Activated CD4-positive, alpha-beta T cell treated with anti-CD3 and anti-CD28 coated beads for 24 hours (primary cell): ENCODE results near the gene STRIT1.

ENCODE experiments used
- DNase-seq, 2 donors: peaks; one replicate each; pipeline ENCODE4 v3.0.0-alpha.2; 2020; ENCODE audit warnings: low read depth in 2 of 2

STRIT1 gene

GRCh38 chr3:155293516-155293915 lies at the start of gene STRIT1:
TSS of gene STRIT1 (minus strand) at chr3:155293683.
- DNase-seq: no peak

- DNase-seq: no peak
Observed at GRCh38 chr3:155342344-155342743, 48.9 kb upstream of the STRIT1 start.

GRCh38 chr3:155339052-155339451 lies 45.6 kb upstream of the STRIT1 start:
- DNase-seq: no peak

- no peak for DNase-seq
Observed at GRCh38 chr3:155335724-155336354, 42.4 kb upstream of the STRIT1 start.

GRCh38 chr3:155334914-155335723 lies 41.6 kb upstream of the STRIT1 start:
- DNase-seq: no peak

- no peak for DNase-seq
Observed at GRCh38 chr3:155334215-155334913, 40.9 kb upstream of the STRIT1 start.

GRCh38 chr3:155332716-155333115 lies 39.2 kb upstream of the STRIT1 start:
- no peak for DNase-seq

GRCh38 chr3:155331078-155331477 lies 37.6 kb upstream of the STRIT1 start:
- DNase-seq: no peak

- no peak for DNase-seq
Observed at GRCh38 chr3:155330370-155330769, 36.9 kb upstream of the STRIT1 start.

GRCh38 chr3:155329513-155330048 lies 36.1 kb upstream of the STRIT1 start:
- no peak for DNase-seq

GRCh38 chr3:155327871-155328270 lies 34.4 kb upstream of the STRIT1 start:
- no peak for DNase-seq

GRCh38 chr3:155327430-155327829 lies 33.9 kb upstream of the STRIT1 start:
- no peak for DNase-seq

GRCh38 chr3:155326901-155327300 lies 33.4 kb upstream of the STRIT1 start:
- no peak for DNase-seq

- no peak for DNase-seq
Observed at GRCh38 chr3:155326244-155326643, 32.8 kb upstream of the STRIT1 start.

- no peak for DNase-seq
Observed at GRCh38 chr3:155325263-155325835, 31.9 kb upstream of the STRIT1 start.

- no peak for DNase-seq
Observed at GRCh38 chr3:155323063-155323666, 29.7 kb upstream of the STRIT1 start.

- no peak for DNase-seq
Observed at GRCh38 chr3:155321418-155321817, 27.9 kb upstream of the STRIT1 start.

GRCh38 chr3:155320934-155321333 lies 27.5 kb upstream of the STRIT1 start:
- DNase-seq: no peak

- no peak for DNase-seq
Observed at GRCh38 chr3:155318740-155319139, 25.3 kb upstream of the STRIT1 start.

- DNase-seq: no peak
Observed at GRCh38 chr3:155317211-155317610, 23.7 kb upstream of the STRIT1 start.

- DNase-seq: no peak
Observed at GRCh38 chr3:155316426-155316825, 22.9 kb upstream of the STRIT1 start.

- no peak for DNase-seq
Observed at GRCh38 chr3:155313916-155314315, 20.4 kb upstream of the STRIT1 start.
